Neural progenitor cell (in vitro differentiated cells): ENCODE data around the gene FAIM2.

Source experiments
- EZH2 ChIP-seq: fragments of 200-600 bp; sonication (generic); IDR thresholded peaks from 2 replicates; pipeline ENCODE4 v1.6.1; 2017; ENCODE audit warnings: antibody characterized with exemption, mild to moderate bottlenecking, moderate library complexity
- EZH2phosphoT487 ChIP-seq: fragments of 200-600 bp; sonication (generic); IDR thresholded peaks from 2 replicates; pipeline ENCODE4 v1.6.1; 2017; ENCODE audit warnings: antibody characterized with exemption
- TF ChIP-seq, protein P1 (sequence below): fragments of 200-600 bp; sonication (generic); IDR thresholded peaks from 2 replicates; pipeline ENCODE4 v1.5.1; 2017; ENCODE audit warnings: antibody characterized with exemption, mild to moderate bottlenecking

DNA sequence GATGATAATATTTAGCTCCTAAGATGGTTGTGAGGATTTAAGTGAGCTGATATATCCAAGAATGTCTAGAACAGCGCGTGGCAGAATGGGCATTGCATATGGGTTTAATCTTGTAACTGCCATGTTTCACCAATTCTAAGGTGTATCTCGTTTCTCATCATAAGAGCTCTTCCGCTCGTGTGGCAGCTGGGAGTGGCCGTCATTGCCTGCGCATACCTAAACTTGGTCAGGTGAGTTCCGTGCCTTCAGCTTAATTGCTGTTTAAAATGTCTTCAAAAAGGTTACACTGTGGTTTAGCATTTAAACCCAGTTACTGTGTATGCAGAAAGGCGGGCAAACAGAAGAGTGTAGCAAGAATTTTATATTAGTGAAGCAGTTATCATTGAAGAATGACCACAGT lies 42.4 kb upstream of the FAIM2 start:
- TF ChIP-seq, protein P1, sequence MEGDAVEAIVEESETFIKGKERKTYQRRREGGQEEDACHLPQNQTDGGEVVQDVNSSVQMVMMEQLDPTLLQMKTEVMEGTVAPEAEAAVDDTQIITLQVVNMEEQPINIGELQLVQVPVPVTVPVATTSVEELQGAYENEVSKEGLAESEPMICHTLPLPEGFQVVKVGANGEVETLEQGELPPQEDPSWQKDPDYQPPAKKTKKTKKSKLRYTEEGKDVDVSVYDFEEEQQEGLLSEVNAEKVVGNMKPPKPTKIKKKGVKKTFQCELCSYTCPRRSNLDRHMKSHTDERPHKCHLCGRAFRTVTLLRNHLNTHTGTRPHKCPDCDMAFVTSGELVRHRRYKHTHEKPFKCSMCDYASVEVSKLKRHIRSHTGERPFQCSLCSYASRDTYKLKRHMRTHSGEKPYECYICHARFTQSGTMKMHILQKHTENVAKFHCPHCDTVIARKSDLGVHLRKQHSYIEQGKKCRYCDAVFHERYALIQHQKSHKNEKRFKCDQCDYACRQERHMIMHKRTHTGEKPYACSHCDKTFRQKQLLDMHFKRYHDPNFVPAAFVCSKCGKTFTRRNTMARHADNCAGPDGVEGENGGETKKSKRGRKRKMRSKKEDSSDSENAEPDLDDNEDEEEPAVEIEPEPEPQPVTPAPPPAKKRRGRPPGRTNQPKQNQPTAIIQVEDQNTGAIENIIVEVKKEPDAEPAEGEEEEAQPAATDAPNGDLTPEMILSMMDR = no peak
- TF ChIP-seq EZH2phosphoT487 (no peak), EZH2 (no peak)
